Peyer's patch (tissue), 4 donors: ENCODE data around the gene GBP6.

Experiments
- CTCF ChIP-seq, 6 experiments: fragments of 450-650 bp in 4 of 6; fragments of 200-600 bp in 2 of 6; sonication (generic) in 1 of 6; IDR thresholded peaks; one replicate each; pipeline ENCODE4 v1.5.1; 2017 to 2019; ENCODE audit warnings: antibody characterized with exemption in 6 of 6, mild to moderate bottlenecking in 3 of 6, moderate library complexity in 1 of 6
- POLR2A ChIP-seq, 2 donors: fragments of 450-650 bp; IDR thresholded peaks; one replicate each; pipeline ENCODE4 v1.5.1; 2017; ENCODE audit warnings: antibody characterized with exemption in 2 of 2, mild to moderate bottlenecking in 2 of 2, moderate library complexity in 2 of 2

GRCh38 chr1:89332461-89332860 is 31.4 kb upstream of the GBP6 start:
- TF ChIP-seq CTCF (IDR thresholded peaks at IDR 0.05) (no peak), POLR2A (IDR thresholded peaks at IDR 0.05) (no peak)
